ENCODE data around the gene FOXN3.

- TF ChIP-seq, protein P1, sequence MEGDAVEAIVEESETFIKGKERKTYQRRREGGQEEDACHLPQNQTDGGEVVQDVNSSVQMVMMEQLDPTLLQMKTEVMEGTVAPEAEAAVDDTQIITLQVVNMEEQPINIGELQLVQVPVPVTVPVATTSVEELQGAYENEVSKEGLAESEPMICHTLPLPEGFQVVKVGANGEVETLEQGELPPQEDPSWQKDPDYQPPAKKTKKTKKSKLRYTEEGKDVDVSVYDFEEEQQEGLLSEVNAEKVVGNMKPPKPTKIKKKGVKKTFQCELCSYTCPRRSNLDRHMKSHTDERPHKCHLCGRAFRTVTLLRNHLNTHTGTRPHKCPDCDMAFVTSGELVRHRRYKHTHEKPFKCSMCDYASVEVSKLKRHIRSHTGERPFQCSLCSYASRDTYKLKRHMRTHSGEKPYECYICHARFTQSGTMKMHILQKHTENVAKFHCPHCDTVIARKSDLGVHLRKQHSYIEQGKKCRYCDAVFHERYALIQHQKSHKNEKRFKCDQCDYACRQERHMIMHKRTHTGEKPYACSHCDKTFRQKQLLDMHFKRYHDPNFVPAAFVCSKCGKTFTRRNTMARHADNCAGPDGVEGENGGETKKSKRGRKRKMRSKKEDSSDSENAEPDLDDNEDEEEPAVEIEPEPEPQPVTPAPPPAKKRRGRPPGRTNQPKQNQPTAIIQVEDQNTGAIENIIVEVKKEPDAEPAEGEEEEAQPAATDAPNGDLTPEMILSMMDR (IDR thresholded peaks at IDR 0.05 in 8 of 11, conservative IDR thresholded peaks at IDR 0.05 in 3 of 11): no peak
- TF ChIP-seq POLR2A (IDR thresholded peaks at IDR 0.05): no peak
Observed at GRCh38 chr14:89144066-89144465, 273.0 kb downstream of the FOXN3 start.
